ENCODE data around the gene COL27A1.

GRCh38 chr9:114273461-114273881 is 118.1 kb downstream of the COL27A1 start:
- TF ChIP-seq EP300 (IDR thresholded peaks at IDR 0.05), result no peak
- TF ChIP-seq CTCF (IDR thresholded peaks at IDR 0.05), result no peak
